ENCODE data around the gene NOL12.

DNA sequence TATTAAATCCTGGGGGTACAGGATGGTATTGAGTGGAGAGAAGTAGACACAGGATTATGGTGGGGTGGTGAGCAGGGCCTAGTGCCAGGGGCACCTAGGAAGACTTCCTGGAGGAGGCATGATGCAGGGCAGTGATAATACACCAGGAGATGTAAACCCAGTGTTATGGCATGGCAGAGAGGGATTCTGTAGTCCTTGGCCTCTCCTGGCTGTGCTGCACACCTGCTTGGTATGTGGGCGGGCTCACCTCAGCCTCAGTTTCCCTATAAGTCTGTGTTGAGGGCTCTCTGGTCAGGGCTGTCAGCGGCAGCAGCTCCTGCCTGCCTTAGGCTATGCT lies 25.5 kb upstream of the NOL12 start:
- TF ChIP-seq, protein P1, sequence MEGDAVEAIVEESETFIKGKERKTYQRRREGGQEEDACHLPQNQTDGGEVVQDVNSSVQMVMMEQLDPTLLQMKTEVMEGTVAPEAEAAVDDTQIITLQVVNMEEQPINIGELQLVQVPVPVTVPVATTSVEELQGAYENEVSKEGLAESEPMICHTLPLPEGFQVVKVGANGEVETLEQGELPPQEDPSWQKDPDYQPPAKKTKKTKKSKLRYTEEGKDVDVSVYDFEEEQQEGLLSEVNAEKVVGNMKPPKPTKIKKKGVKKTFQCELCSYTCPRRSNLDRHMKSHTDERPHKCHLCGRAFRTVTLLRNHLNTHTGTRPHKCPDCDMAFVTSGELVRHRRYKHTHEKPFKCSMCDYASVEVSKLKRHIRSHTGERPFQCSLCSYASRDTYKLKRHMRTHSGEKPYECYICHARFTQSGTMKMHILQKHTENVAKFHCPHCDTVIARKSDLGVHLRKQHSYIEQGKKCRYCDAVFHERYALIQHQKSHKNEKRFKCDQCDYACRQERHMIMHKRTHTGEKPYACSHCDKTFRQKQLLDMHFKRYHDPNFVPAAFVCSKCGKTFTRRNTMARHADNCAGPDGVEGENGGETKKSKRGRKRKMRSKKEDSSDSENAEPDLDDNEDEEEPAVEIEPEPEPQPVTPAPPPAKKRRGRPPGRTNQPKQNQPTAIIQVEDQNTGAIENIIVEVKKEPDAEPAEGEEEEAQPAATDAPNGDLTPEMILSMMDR (IDR thresholded peaks at IDR 0.05), result no peak
- TF ChIP-seq HEYL (CRISPR knock-in tag; IDR thresholded peaks at IDR 0.05) (no peak), POLR2A (IDR thresholded peaks at IDR 0.05; ENCODE audit: low read length) (no peak)
